K562 treated with DMSO at 1 percent for 24 hours (cell line): ENCODE measurements around the gene PERCC1. TPM values are rescaled to one million over a fixed set of nuclear protein-coding genes. Genes with fewer than 3 reads are reported as not detected.

Experiments used
- total RNA-seq: library from RNA; unstranded; fragments of 300-600 nt; gene quantifications from 2 replicates; pipeline ENCODE4 v1.2.3, GENCODE V29; 2022; ENCODE audit warnings: low read depth; ENCODE audit not compliant: insufficient read depth

The PERCC1 gene
- total RNA-seq: not detected in 2 replicates

GRCh38 chr16:1430759-1431496, at the start of gene PERCC1:
Gene PERCC1 (plus strand): TSS chr16:1431078. CDS start chr16:1432594, 1,516 bp downstream.

GRCh38 chr16:1414532-1415260, 16.2 kb upstream of the PERCC1 start, which contains the start of gene UNKL:
Gene UNKL (minus strand): TSS chr16:1414704. CDS start chr16:1414691, 13 bp downstream.

GRCh38 chr16:1443980-1444729, 13.3 kb downstream of the PERCC1 start, which contains the start of gene CCDC154:
Gene CCDC154 (minus strand): TSS chr16:1444556. CDS start chr16:1444322, 234 bp downstream.

GRCh38 chr16:1474796-1475551, 44.1 kb downstream of the PERCC1 start, which contains the start of gene CLCN7:
Gene CLCN7 (minus strand): TSS chr16:1475028. CDS start chr16:1474974, 54 bp downstream.

Other genes starting within 250 kb of the PERCC1 start
- gene TPSG1, start 205.8 kb upstream of the PERCC1 start, total RNA-seq: not detected in 2 replicates
- gene TPSB2, start 200.9 kb upstream of the PERCC1 start, total RNA-seq: not detected in 2 replicates
- not detected in 2 replicates for gene TPSAB1, start 190.4 kb upstream of the PERCC1 start, total RNA-seq
- not detected in 2 replicates for gene TPSD1, start 175.0 kb upstream of the PERCC1 start, total RNA-seq
- 61.6 and 64.4 TPM in 2 replicates for gene UBE2I, start 121.4 kb upstream of the PERCC1 start, total RNA-seq
- gene BAIAP3, start 97.4 kb upstream of the PERCC1 start, total RNA-seq: 11.4 and 14.0 TPM in 2 replicates
- gene TSR3, start 79.2 kb upstream of the PERCC1 start, total RNA-seq: 93.4 and 102 TPM in 2 replicates
- 42.6 and 47.9 TPM in 2 replicates for gene GNPTG, start 79.1 kb upstream of the PERCC1 start, total RNA-seq
- 18.6 and 27.2 TPM in 2 replicates for gene UNKL, start 16.4 kb upstream of the PERCC1 start, total RNA-seq
- 25.0 and 26.1 TPM in 2 replicates for gene UQCC4, start 10.3 kb upstream of the PERCC1 start, total RNA-seq
- 0.86 and 1.9 TPM in 2 replicates for gene CCDC154, start 13.5 kb downstream of the PERCC1 start, total RNA-seq
- 149 and 176 TPM in 2 replicates for gene CLCN7, start 44.0 kb downstream of the PERCC1 start, total RNA-seq
- not detected in 2 replicates for gene PTX4, start 57.9 kb downstream of the PERCC1 start, total RNA-seq
- 59.8 and 75.6 TPM in 2 replicates for gene TELO2, start 62.3 kb downstream of the PERCC1 start, total RNA-seq
- 0.16 TPM in 1 of 2 replicates, not detected in the other for gene TMEM204, start 102.6 kb downstream of the PERCC1 start, total RNA-seq
- gene IFT140, start 181.0 kb downstream of the PERCC1 start, total RNA-seq: 7.5 and 9.0 TPM in 2 replicates
- gene CRAMP1, start 181.3 kb downstream of the PERCC1 start, total RNA-seq: 10.4 and 11.2 TPM in 2 replicates
- gene JPT2, start 247.2 kb downstream of the PERCC1 start, total RNA-seq: 47.4 and 47.6 TPM in 2 replicates